H9 (cell line): Measurements from ENCODE around the gene PCDHGA8. TPM values are rescaled to one million over a fixed set of nuclear protein-coding genes. Genes with fewer than 3 reads are reported as not detected.

ENCODE experiments used
- DNase-seq: peaks from one replicate; pipeline ENCODE4 v3.0.0-alpha.2; 2017
- H2AFZ ChIP-seq: one replicate; pipeline ENCODE4 v1.6.1; 2013; ENCODE audit warnings: mild to moderate bottlenecking, low read length, control low read depth, moderate library complexity
- H2AK5ac ChIP-seq: 2 replicates; pipeline ENCODE4 v1.6.1; 2013; ENCODE audit warnings: low read length, control low read depth, mixed read lengths; ENCODE audit not compliant: insufficient read length
- H2BK120ac ChIP-seq: one replicate; pipeline ENCODE4 v1.6.1; 2013; ENCODE audit warnings: low read depth, mild to moderate bottlenecking, low read length, control low read depth, inconsistent platforms; ENCODE audit not compliant: poor library complexity, severe bottlenecking
- H2BK12ac ChIP-seq: 2 replicates; pipeline ENCODE4 v1.6.1; 2013; ENCODE audit warnings: low read length, control low read depth, mixed read lengths, low read depth; ENCODE audit not compliant: insufficient read length
- H2BK15ac ChIP-seq: 2 replicates; pipeline ENCODE4 v1.6.1; 2013; ENCODE audit warnings: low read depth, low read length, control low read depth
- H2BK20ac ChIP-seq: one replicate; pipeline ENCODE4 v1.6.1; 2013; ENCODE audit warnings: low read depth, mild to moderate bottlenecking, low read length, control low read depth, inconsistent platforms; ENCODE audit not compliant: poor library complexity, severe bottlenecking
- H2BK5ac ChIP-seq: 2 replicates; pipeline ENCODE4 v1.6.1; 2013; ENCODE audit warnings: low read length, control low read depth, mixed read lengths; ENCODE audit not compliant: insufficient read length
- H3K14ac ChIP-seq: 2 replicates; pipeline ENCODE4 v1.6.1; 2013; ENCODE audit warnings: low read length, control low read depth; ENCODE audit not compliant: insufficient read depth
- H3K18ac ChIP-seq: 2 replicates; pipeline ENCODE4 v1.6.1; 2013; ENCODE audit warnings: low read depth, mild to moderate bottlenecking, mixed read lengths, low read length, control low read depth; ENCODE audit not compliant: insufficient read length
- H3K23ac ChIP-seq: 2 replicates; pipeline ENCODE4 v1.6.1; 2013; ENCODE audit warnings: low read length, control low read depth, mixed read lengths, low read depth; ENCODE audit not compliant: insufficient read length
- H3K23me2 ChIP-seq: 2 replicates; pipeline ENCODE4 v1.6.1; 2013; ENCODE audit warnings: low read depth, mild to moderate bottlenecking, mixed read lengths, low read length, control low read depth; ENCODE audit not compliant: insufficient read length, poor library complexity, severe bottlenecking
- H3K27ac ChIP-seq: 2 replicates; pipeline ENCODE4 v1.5.1; 2013; ENCODE audit warnings: low read length, control low read depth, mixed read lengths, low read depth; ENCODE audit not compliant: insufficient read length
- H3K27me3 ChIP-seq: 2 replicates; pipeline ENCODE4 v1.6.1; 2013; ENCODE audit warnings: low read length, control low read depth, inconsistent platforms; ENCODE audit not compliant: insufficient read depth
- H3K4ac ChIP-seq: 2 replicates; pipeline ENCODE4 v1.6.1; 2013; ENCODE audit warnings: low read depth, mild to moderate bottlenecking, control low read depth, inconsistent platforms, low read length, moderate library complexity
- H3K4me1 ChIP-seq: 2 replicates; pipeline ENCODE4 v1.6.1; 2013; ENCODE audit warnings: low read length, control low read depth, inconsistent platforms; ENCODE audit not compliant: insufficient read depth
- H3K4me2 ChIP-seq: 2 replicates; pipeline ENCODE4 v1.6.1; 2013; ENCODE audit warnings: low read length, control low read depth, mixed read lengths; ENCODE audit not compliant: insufficient read length, insufficient read depth
- H3K56ac ChIP-seq: 2 replicates; pipeline ENCODE4 v1.6.1; 2013; ENCODE audit warnings: low read depth, mild to moderate bottlenecking, mixed read lengths, low read length, control low read depth; ENCODE audit not compliant: insufficient read length
- H3K79me1 ChIP-seq: 2 replicates; pipeline ENCODE4 v1.6.1; 2013; ENCODE audit warnings: low read depth, mild to moderate bottlenecking, moderate library complexity, low read length, control low read depth, inconsistent platforms; ENCODE audit not compliant: insufficient read depth, poor library complexity, severe bottlenecking
- H3K79me2 ChIP-seq: 2 replicates; pipeline ENCODE4 v1.6.1; 2013; ENCODE audit warnings: low read length, control low read depth, inconsistent platforms; ENCODE audit not compliant: insufficient read depth
- H3K9ac ChIP-seq: 2 replicates; pipeline ENCODE4 v1.6.1; 2013; ENCODE audit warnings: low read length, control low read depth, mixed read lengths; ENCODE audit not compliant: insufficient read length; ENCODE audit errors: extremely low read depth
- H3K9me3 ChIP-seq: one replicate; pipeline ENCODE4 v1.6.1; 2013; ENCODE audit warnings: low read depth, low read length, inconsistent platforms; ENCODE audit not compliant: control insufficient read depth
- H3T11ph ChIP-seq: one replicate; pipeline ENCODE4 v1.6.1; 2013; ENCODE audit warnings: mild to moderate bottlenecking, low read length, control low read depth, inconsistent platforms
- H4K20me1 ChIP-seq: one replicate; pipeline ENCODE4 v1.6.1; 2013; ENCODE audit not compliant: control insufficient read depth, insufficient read length, insufficient read depth
- H4K5ac ChIP-seq: 2 replicates; pipeline ENCODE4 v1.6.1; 2013; ENCODE audit warnings: low read depth, mild to moderate bottlenecking, mixed read lengths, low read length, control low read depth; ENCODE audit not compliant: insufficient read length
- H4K8ac ChIP-seq: replicated peaks from 2 replicates; pipeline ENCODE4 v1.6.1; 2013; ENCODE audit warnings: low read length, control low read depth, mixed read lengths, low read depth; ENCODE audit not compliant: insufficient read length
- H4K91ac ChIP-seq: 2 replicates; pipeline ENCODE4 v1.6.1; 2013; ENCODE audit warnings: low read depth, mild to moderate bottlenecking, moderate library complexity, mixed read lengths, low read length, control low read depth; ENCODE audit not compliant: insufficient read length
- H3K27ac Mint-ChIP-seq, 3 experiments: 2 replicates in 2 of 3; 3 replicates in 1 of 3; pipeline ENCODE4 v1.8.0; 2020 to 2021; ENCODE audit warnings: mixed read lengths in 3 of 3, mild to moderate bottlenecking in 1 of 3, moderate library complexity in 1 of 3
- H3K27me3 Mint-ChIP-seq: 2 replicates; pipeline ENCODE4 v1.8.0; 2021; ENCODE audit warnings: low read depth, mild to moderate bottlenecking, moderate library complexity, mixed read lengths
- H3K36me3 Mint-ChIP-seq, 3 experiments: 2 replicates in 2 of 3; 3 replicates in 1 of 3; pipeline ENCODE4 v1.8.0; 2020 to 2021; ENCODE audit warnings: low read depth in 3 of 3, mixed read lengths in 3 of 3; ENCODE audit not compliant: insufficient read depth in 1 of 3
- H3K4me1 Mint-ChIP-seq, 2 experiments: 2 replicates each; pipeline ENCODE4 v1.8.0; 2020; ENCODE audit warnings: mixed read lengths in 2 of 2
- H3K4me3 Mint-ChIP-seq, 2 experiments: 2 replicates in 1 of 2; 3 replicates in 1 of 2; pipeline ENCODE4 v1.8.0; 2020 to 2021; ENCODE audit warnings: mild to moderate bottlenecking in 2 of 2, mixed read lengths in 2 of 2, moderate library complexity in 1 of 2
- H3K9me3 Mint-ChIP-seq, 2 experiments: 2 replicates in 1 of 2; 3 replicates in 1 of 2; pipeline ENCODE4 v1.8.0; 2020; ENCODE audit warnings: mild to moderate bottlenecking in 2 of 2, mixed read lengths in 2 of 2, moderate library complexity in 1 of 2
- CTCF ChIP-seq: fragments of 200-600 bp; sonication (generic); conservative IDR thresholded peaks from 3 replicates; pipeline ENCODE4 v1.8.0; 2021; ENCODE audit warnings: antibody characterized with exemption, mild to moderate bottlenecking
- WGBS: extraction: QIAGEN DNeasy Blood & Tissue Kit; methylation state at CpG from one replicate; pipeline ENCODE4 v1.1.7; 2013; ENCODE audit warnings: missing lambda C conversion rate, low lambda C conversion rate, mixed read lengths; ENCODE audit not compliant: insufficient read length; ENCODE audit errors: extremely low coverage; 5-methylcytosine and 5-hydroxymethylcytosine counted together
- total RNA-seq: library from RNA; stranded (reverse); gene quantifications from 2 replicates; pipeline ENCODE4 v1.2.1, GENCODE V29; 2021

The PCDHGA8 gene
- total RNA-seq, 1 experiment from 2014 or later: 0.90 TPM

GRCh38 chr5:141351591-141351990, 40.8 kb upstream of the PCDHGA8 start:
- Histone ChIP-seq H2BK15ac (no peak overlapping the region), H2BK5ac (no peak overlapping the region)
- no CpG with 5 or more reads among the region's 36 CpGs for WGBS

More at GRCh38 chr5:141351591-141351990, 40.8 kb upstream of the PCDHGA8 start:
- no peak overlapping the region for H3K4me2 ChIP-seq
- H3K36me3 Mint-ChIP-seq: peaks cover 16 to 64% (median 43%) of the 10 kb centered on the region in 3 experiments
- no peak overlapping the region for H3K14ac ChIP-seq
- H3K4ac ChIP-seq: no peak overlapping the region
- no peak for TF ChIP-seq CTCF
- DNase-seq: no peak
- H3K4me1 ChIP-seq: no peaks in the 10 kb centered on the region
- H3K27ac ChIP-seq: no peak overlapping the region
- no peak overlapping the region for H3T11ph ChIP-seq
- H3K27me3 Mint-ChIP-seq: peaks cover 2% of the 10 kb centered on the region
- no peak overlapping the region for H3K9ac ChIP-seq
- no peak overlapping the region for H2BK120ac ChIP-seq
- no peak overlapping the region for H4K5ac ChIP-seq
- H3K4me1 Mint-ChIP-seq: peaks cover 6% of the 10 kb centered on the region in 2 experiments
- H2BK12ac ChIP-seq: no peak overlapping the region
- peaks cover 4% of the 10 kb centered on the region for H3K23me2 ChIP-seq
- H4K91ac ChIP-seq: no peak overlapping the region
- no peaks in the 10 kb centered on the region for H3K79me1 ChIP-seq
- no peak overlapping the region for H3K4me3 Mint-ChIP-seq
- no peak overlapping the region for H2AK5ac ChIP-seq
- no peak overlapping the region for H3K18ac ChIP-seq
- no peaks in the 10 kb centered on the region for H3K79me2 ChIP-seq
- peaks cover 57 to 62% of the 10 kb centered on the region in 2 experiments for H3K9me3 Mint-ChIP-seq
- no peak overlapping the region for H3K27ac Mint-ChIP-seq
- H4K20me1 ChIP-seq: no peaks in the 10 kb centered on the region
- H3K23ac ChIP-seq: no peak overlapping the region
- no peak overlapping the region for H3K56ac ChIP-seq
- no peaks in the 10 kb centered on the region for H3K27me3 ChIP-seq
- peaks cover 30% of the 10 kb centered on the region for H3K9me3 ChIP-seq
- H2BK20ac ChIP-seq: no peak overlapping the region
- H4K8ac ChIP-seq: no peak overlapping the region
- H2AFZ ChIP-seq: no peak overlapping the region
